RCC 7860 (cell line): ENCODE results near the gene PELI2.

Experiments
- DNase-seq: peaks from one replicate; pipeline ENCODE4 v3.0.0-alpha.2; 2015; ENCODE audit warnings: low spot score
- FAIRE-seq: peaks from 2 replicates; lab custom pipeline; 2012; peaks lifted over from hg19 to GRCh38; lab: Jason Lieb, UNC

Gene PELI2

GRCh38 chr14:56289155-56289554 is 170.9 kb downstream of the PELI2 start:
- no peak for FAIRE-seq

GRCh38 chr14:56290195-56290594 is 172.0 kb downstream of the PELI2 start:
- DNase-seq, result no peak
- FAIRE-seq, result no peak

More at GRCh38 chr14:56289155-56289554, 170.9 kb downstream of the PELI2 start:
- no peak for DNase-seq

DNA sequence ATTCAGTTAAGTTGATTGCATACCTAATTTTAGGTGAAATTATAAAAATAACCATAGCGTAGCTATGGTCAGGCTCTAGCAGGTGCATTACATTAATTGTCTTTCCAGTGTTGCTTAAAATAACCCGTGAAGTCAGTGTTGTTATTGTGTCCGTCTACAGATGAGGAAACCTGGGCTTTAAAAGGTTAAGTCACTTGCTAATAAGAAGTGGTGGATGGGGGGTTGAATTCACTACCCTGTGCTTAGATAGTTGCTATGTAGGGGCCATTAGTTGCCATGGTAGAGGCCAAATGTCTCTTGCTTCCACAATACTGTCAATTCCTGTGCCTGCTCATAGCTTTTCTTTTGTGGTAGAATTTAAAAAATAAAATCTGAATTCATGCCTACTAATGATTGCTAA is 174.8 kb downstream of the PELI2 start:
- DNase-seq (no peak), FAIRE-seq (no peak)

DNA sequence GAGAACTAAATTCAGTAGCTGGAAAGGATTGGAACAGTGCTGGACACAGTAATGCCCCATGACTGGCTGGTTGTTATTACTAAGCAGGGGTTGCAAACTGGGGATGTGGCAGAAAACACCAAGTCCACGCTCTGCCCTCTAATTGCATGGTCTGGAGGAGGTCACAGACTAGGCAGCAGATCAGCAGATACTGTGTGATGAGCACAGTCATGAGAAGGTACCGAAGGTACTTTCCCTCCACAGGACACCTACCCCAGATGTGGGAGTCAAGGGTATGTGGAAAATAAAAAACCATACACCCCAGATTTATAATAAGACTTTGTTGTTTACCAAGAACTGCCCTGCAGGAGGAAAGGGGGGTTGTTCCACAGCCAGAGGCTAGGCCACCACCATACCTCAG is 175.3 kb downstream of the PELI2 start:
- FAIRE-seq, result no peak
- no peak for DNase-seq

GRCh38 chr14:56294128-56294527 is 175.9 kb downstream of the PELI2 start:
- no peak for FAIRE-seq

GRCh38 chr14:56295743-56296142 is 177.5 kb downstream of the PELI2 start:
- no peak for FAIRE-seq
- DNase-seq, result no peak

More at GRCh38 chr14:56294128-56294527, 175.9 kb downstream of the PELI2 start:
- DNase-seq, result no peak

DNA sequence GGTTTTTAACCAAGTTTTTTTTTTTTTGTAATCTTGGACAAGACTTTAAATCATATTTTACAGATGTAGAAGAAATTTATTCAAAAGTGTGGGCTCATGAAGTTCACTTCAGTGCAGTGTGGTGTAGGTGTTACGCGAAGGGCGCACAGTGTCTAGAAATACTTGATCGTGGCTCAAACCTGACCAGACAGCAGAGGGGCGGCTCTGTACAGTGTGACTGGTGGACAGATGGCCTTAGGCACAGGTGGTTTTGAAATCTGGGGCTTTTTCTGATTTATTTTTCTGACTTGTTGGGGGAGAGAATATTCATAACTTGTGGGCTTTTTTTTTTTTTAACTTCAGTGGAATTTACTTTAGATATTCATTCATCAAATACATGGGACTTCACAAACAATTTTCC is 179.2 kb downstream of the PELI2 start:
- FAIRE-seq (no peak), DNase-seq (no peak)

DNA sequence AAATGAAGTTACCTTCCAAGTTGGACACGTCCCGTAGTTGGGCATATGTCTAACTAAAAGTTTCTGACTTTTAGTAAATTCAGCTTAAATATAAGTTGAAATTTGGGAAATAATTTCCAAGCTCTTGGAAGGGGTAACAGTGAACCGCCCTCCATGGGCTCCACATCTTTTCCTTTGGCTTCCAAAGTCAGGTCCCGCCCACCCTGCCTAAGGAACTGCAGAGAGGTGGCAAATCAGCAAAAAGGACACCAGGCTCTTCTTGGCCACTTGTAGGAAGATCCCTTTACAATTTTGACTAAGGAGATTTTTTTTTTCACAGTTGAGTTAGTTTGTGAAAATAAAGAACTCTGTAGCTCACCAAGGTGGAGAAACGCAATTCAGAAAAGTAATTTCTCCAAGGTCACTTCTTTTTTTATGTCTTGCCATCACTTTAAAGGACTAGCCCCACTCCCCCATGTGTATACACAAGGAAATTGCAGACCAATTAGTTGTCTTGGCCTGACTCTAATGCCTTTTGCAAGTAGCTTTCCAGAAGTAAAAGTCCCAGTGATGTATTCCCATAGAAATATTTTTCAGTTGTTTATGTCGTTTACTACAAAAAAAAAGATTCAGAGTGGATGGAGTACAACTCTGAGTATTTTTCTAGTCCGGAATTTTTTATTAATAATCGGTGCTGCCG is 181.2 kb downstream of the PELI2 start:
- FAIRE-seq (no peak), DNase-seq (no peak)

DNA sequence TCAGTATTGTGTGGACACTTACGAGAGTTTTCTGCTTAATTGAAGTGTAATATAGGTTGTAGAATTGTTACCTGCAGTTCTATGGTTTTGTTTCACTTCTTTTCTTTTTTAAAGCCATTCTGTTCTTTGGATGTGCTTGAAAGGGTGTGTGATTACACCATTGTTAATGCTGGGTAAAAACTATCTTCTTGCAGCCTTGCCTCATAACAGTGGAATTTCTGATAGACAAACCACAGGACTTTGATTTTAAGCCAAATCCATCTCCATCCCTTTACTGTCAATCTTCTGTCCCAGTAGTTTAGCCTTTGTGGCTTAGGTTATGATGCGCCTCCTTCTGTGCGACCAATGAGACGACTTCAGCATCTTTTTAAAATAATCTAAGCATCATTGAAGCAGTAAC is 182.3 kb downstream of the PELI2 start:
- FAIRE-seq (no peak), DNase-seq (peak; percentile 26)

DNA sequence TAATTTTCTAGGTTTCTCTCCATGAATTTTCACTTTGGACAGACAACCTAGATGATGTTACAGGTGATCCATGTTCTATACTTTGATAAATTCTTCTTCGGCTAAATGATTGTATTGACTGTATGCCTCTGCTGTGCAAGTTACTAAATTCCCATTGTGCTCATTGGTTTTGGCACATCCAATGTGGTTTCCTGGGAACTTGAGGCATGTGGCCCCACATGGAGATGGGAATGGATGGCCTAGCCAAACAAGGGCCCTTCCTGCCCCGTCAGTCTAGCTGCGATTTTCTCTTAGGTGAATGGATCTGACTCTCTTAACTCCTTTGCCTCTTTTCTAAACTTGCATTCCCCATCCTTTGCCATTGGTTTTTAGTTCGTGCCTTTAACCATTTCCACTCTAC is 186.2 kb downstream of the PELI2 start:
- DNase-seq (no peak), FAIRE-seq (no peak)

- no peak for DNase-seq
- FAIRE-seq, result no peak
Observed at GRCh38 chr14:56309198-56309597, 191.0 kb downstream of the PELI2 start.

GRCh38 chr14:56310643-56311042 is 192.4 kb downstream of the PELI2 start:
- DNase-seq (no peak), FAIRE-seq (no peak)

DNA sequence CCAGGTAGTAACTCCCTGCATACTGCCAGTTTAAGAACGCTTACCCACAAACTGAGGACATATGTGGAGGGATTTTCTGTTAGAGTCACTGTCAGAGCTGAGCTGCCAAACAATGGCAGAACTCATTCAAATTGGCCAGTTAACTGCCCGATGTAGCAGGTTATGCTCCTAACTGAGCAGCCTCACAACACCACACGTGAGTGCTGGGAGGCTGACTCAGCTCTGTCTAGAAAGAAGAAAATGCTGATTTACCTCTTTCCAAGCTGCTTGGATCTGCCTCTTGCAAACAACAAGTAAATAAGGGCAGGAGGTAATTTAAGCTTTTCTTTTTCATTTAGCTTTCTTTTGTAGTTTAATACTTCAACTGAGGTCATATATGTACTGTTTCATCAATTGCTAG is 195.6 kb downstream of the PELI2 start:
- DNase-seq (no peak), FAIRE-seq (no peak)

DNA sequence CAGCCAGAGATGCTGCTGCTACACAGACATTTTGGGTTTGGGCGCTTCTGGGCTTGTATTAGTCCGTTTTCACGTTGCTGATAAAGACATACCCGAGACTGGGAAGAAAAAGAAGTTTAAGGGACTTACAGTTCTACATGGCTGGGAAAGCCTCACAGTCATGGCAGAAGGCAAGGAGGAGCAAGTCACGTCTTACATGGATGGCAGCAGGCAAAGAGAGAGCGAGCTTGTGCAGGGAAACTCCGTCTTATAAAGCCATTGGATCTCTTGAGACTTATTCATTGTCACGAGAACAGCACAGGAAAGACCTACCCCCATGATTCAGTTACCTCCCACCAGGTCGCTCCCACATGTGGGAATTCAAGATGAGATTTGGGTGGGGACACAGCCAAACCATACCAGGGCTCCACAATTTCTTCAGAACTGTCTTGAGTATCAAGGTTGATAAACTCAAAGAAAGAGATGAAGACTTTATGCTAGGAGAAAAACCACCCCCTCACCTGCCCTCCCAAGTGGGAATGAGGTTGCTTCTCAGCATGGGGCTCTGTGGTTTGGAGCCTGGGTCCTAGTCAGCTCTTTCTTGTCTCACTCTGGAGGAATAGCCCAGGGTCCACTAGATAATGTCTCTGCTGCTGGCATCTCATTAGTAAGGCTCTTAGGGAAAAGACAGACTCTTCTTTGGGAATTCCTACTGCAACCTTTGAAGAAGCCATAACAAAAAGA is 200.3 kb downstream of the PELI2 start:
- no peak for DNase-seq
- no peak for FAIRE-seq

DNA sequence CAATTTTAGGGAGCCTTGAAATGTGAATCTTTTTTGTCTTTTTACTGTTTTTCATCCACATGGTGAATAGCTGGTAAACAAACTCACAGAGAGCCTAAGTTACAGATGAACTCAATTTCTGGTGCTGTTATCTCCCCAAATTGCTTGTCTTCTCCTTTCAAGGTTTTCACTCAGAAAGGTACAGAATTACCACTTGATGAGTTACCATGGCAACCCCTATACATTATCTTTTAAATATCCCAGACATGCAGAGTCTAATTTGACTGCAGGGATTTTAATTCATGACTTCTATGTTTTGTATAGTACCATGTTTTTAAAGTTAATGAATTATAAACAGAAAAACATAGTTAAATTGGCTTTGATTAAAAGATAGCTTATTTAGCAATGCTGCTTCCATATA is 203.7 kb downstream of the PELI2 start:
- DNase-seq, result no peak
- no peak for FAIRE-seq

DNA sequence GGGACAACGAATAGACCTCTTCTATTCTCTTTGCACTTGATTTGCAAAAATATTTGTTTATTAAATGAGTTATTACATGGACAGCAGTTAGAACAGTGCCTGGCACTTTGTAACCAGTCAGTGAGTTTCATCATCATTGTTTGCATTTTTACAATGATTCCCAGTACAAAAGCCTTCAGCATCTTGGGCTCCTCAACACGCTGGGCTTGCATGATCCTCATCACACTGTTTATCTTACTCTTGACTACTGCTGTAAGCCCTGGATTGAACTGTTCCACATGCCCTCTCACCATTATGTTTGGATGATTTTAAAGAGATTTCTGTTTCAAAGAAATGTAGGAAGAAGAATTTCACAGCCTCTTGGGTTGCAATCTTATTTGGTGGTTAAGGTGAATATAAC is 204.3 kb downstream of the PELI2 start:
- FAIRE-seq (no peak), DNase-seq (no peak)

DNA sequence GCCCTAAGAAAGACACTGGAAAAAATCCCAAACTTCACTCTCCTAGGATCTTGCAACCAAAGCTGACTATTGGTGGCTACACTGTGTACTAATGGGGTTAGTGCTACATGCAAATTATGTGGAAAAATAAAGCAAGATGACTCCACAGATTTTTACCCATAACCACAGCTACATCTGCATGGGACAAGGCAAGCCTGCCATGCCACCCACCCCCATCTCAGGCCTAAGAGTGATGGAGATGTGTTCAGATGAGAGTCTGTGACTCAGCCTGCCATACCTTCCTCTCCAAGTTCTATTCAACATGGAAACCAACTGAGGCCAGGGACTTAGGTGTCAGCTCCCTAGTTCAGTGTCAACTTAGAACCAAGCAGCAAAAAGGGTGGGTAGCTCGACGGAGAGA is 206.2 kb downstream of the PELI2 start:
- FAIRE-seq, result no peak
- no peak for DNase-seq

GRCh38 chr14:56324856-56325699 is 206.9 kb downstream of the PELI2 start:
- FAIRE-seq, result no peak
- DNase-seq, result no peak

- no peak for FAIRE-seq
- DNase-seq, result no peak
Observed at GRCh38 chr14:56328021-56328420, 209.8 kb downstream of the PELI2 start.

DNA sequence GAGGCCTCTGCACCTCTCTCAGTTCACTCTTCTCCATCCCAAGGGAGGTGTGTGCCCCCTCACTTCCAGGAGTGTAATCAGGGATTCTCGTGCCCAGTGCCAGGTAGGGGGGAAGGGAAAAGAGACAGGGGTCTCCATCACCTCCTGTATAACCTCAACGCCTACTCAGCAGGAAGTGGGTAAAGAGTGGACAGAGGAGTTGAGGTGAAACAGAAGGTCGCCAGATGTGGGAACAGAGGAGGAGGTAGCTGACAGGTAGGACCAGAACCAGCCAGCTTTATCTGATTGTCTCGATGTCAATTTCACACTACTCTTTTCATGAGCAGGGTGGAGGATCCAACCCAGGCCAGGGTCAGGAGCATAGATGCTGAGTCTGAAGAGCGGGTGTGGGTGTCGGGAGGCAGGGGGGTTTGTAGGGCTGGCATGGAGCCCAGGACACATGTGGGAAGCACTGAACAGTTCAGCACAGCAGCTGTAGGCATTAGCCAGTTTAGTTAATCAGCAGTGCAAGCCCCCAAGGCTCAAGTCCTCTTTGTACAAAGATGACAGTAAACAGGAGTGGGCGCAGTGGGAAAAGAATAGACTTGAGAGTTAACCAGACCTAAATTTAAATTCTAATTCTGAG is 213.5 kb downstream of the PELI2 start:
- DNase-seq, result no peak
- no peak for FAIRE-seq
